SK-N-MC (cell line): ENCODE measurements around the gene TCF7L2.

Source experiments
- EZH2 ChIP-seq: fragments of 200-600 bp; sonication (generic); IDR thresholded peaks from one replicate; pipeline ENCODE4 v1.6.1; 2017; ENCODE audit warnings: antibody characterized with exemption
- FOXP2 ChIP-seq: optimal IDR thresholded peaks from 2 replicates; pipeline ENCODE3; 2011; ENCODE audit warnings: mild to moderate bottlenecking, moderate library complexity; ENCODE audit not compliant: insufficient read depth; ENCODE audit errors: extremely low read length, control extremely low read depth
- POLR2AphosphoS5 ChIP-seq: IDR thresholded peaks from 2 replicates; pipeline ENCODE4 v1.6.1; 2012; ENCODE audit warnings: mild to moderate bottlenecking, low read depth, low read length, borderline replicate concordance

DNA sequence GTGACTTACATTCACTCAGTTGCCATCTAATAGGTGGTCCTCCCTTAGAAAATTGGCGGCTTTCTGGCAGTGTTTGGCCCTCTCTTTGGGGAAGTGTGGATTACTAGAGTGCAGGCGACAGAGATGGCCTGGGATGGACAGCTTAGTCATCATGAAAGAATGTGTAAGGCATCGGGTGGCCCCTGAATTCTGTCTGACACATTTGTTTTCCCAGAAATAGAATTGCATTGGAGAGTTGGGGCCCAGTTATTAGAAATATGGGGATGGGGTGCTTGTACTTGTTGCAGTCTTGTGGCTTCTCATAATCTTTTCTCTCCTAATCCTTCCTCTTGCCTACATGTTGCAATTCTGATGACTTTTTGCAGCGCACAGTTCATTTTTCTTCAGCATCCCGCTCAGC is 13.8 kb downstream of the TCF7L2 start:
- TF ChIP-seq POLR2AphosphoS5 (no peak), EZH2 (no peak), FOXP2 (no peak)
